ENCODE data around the gene ISYNA1. TPM values are rescaled to one million over a fixed set of nuclear protein-coding genes. Genes with fewer than 3 reads are reported as not detected.
A peak's percentile ranks its signal among the peaks of the same experiment; 100 is the strongest.

Gene ISYNA1
- total and polyA plus RNA-seq, 2 of the 13 experiments (the other 11 are each of a cell fraction or from before 2014, with no cell fraction given): 29.6 to 48.5 TPM

- TF ChIP-seq ETS1 (CRISPR knock-in tag; IDR thresholded peaks at IDR 0.05) (no peak), ZNF703 (CRISPR knock-in tag; IDR thresholded peaks at IDR 0.05; ENCODE audit: borderline replicate concordance) (no peak), TFE3 (CRISPR knock-in tag; IDR thresholded peaks at IDR 0.05) (no peak), UBTF (CRISPR knock-in tag; IDR thresholded peaks at IDR 0.05) (0 out of 2 replicates have a peak, but pooled peaks have one; percentile 36), MEIS2 (CRISPR knock-in tag; IDR thresholded peaks at IDR 0.05) (no peak), ZNF383 (CRISPR knock-in tag; IDR thresholded peaks at IDR 0.05; ENCODE audit: borderline replicate concordance) (no peak), IKZF4 (CRISPR knock-in tag; IDR thresholded peaks at IDR 0.05; ENCODE audit: borderline replicate concordance, low read depth, not compliant biosample characterization) (no peak), ZBTB8A (CRISPR knock-in tag; IDR thresholded peaks at IDR 0.05; ENCODE audit: borderline replicate concordance, low read depth) (no peak), TEAD3 (CRISPR knock-in tag; optimal IDR thresholded peaks at IDR 0.05; ENCODE audit: borderline replicate concordance) (peak; percentile 39), SMARCC2 (IDR thresholded peaks at IDR 0.05) (no peak), CREM (IDR thresholded peaks at IDR 0.05) (no peak), CREM (CRISPR knock-in tag; IDR thresholded peaks at IDR 0.05) (no peak), ZMYM4 (CRISPR knock-in tag; IDR thresholded peaks at IDR 0.05) (no peak), RORA (CRISPR knock-in tag; IDR thresholded peaks at IDR 0.05) (no peak), FOXK2 (IDR thresholded peaks at IDR 0.05) (no peak), ZKSCAN5 (CRISPR knock-in tag; IDR thresholded peaks at IDR 0.05) (no peak), BCL6 (CRISPR knock-in tag; IDR thresholded peaks at IDR 0.05) (peak; percentile 51), ZFY (CRISPR knock-in tag; IDR thresholded peaks at IDR 0.05) (0 out of 2 replicates have a peak, but pooled peaks have one; percentile 13), ZNF609 (CRISPR knock-in tag; IDR thresholded peaks at IDR 0.05; ENCODE audit: borderline replicate concordance) (no peak; the same call in 1 of the 2 replicates), ZNF143 (CRISPR knock-in tag; IDR thresholded peaks at IDR 0.05) (no peak), IRF2 (CRISPR knock-in tag; IDR thresholded peaks at IDR 0.05) (no peak)
These were observed 3.2 kb upstream of the ISYNA1 start (continued) for GRCh38 chr19:18440936-18441803.
